CD4-positive, alpha-beta T cell treated with Interleukin-4 for 1 hour (primary cell): ENCODE results near the gene ZNF446.
"Not testable (repeated sequence)": the region's sequence is repeated elsewhere in the genome, so short reads cannot be mapped to it uniquely, and the experiment has no call there.

Source experiments
- DNase-seq, 2 donors: peaks; one replicate each; pipeline ENCODE4 v3.0.0-alpha.2; 2020 to 2022

ZNF446 gene

DNA sequence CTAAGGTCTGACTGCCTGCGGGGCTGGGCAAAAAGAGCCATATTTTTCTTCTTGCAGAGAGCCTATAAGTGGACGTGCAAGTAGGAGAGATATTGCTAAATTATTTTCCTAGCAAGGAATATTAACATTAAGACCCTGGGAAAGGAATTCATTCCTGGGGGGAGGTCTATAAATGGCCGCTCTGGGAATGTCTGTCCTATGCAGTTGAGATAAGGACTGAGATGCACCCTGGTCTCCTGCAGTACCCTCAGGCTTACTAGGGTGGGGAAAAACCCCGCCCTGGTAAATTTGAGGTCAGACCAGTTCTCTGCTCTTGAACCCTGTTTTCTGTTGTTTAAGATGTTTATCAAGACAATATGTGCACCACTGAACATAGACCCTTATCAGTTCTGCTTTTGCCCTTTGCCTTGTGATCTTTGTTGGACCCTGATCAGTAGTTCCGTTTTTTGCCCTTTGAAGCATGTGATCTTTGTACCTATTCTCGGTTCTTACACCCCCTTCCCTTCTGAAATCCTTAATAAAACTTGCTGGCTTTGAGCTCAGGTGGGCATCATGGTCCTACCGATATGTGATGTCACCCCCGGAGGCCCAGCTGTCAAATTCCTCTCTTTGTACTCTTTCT lies 31.6 kb downstream of the ZNF446 start:
- not testable (repeated sequence) for DNase-seq

DNA sequence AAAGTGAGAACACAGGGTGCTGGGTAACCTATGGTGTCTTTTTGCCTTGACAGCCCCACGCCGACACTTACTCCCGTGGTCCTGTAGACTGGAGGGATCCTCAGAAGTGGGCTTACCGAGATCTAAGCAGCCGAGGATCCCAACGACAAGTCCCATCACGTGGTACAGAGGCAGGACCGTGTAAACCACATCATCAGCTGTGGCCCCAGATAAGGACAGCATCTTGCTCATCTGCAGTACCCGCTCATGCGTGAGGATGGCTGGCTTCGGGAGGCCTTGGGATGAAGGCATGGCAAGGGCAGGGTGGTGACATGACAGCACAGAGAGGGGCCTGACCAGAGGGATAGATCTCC lies 33.6 kb downstream of the ZNF446 start:
- no peak for DNase-seq

DNA sequence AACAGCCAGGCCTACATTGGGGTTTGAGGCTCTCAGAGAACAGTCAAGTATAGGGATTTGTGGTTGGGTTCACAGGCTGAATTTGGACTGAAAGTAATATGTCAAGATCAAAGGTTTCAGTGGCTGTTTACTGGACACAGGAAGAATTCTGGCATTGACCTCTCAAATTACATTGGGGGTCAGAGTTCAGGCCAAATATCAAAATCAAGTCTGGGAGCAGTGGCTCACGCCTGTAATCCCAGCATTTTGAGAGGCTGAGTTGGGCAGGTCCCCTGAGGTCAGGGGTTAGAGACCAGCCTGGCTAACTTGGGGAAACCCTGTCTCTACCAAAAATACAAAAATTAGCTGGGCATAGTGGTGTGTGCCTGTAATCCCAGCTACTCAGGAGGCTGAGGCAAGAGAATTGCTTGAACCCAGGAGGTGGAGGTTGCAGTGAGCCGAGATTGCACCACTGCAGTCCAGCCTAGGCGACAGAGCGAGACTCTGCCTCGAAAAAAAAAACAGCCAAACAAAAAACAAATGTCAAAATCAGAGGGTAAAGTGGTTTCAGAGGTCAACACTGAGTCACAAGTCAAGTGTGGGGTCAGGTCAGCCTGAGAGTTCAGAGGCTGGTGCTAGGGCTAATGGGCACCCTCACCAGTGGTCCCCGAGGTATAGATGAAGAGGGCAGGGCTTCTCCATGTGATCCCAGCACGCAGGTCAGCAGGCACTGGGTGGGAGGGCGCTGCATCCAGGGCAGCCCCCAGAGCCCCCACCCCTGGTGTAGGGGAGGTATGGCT lies 34.1 kb downstream of the ZNF446 start:
- DNase-seq = no peak

DNA sequence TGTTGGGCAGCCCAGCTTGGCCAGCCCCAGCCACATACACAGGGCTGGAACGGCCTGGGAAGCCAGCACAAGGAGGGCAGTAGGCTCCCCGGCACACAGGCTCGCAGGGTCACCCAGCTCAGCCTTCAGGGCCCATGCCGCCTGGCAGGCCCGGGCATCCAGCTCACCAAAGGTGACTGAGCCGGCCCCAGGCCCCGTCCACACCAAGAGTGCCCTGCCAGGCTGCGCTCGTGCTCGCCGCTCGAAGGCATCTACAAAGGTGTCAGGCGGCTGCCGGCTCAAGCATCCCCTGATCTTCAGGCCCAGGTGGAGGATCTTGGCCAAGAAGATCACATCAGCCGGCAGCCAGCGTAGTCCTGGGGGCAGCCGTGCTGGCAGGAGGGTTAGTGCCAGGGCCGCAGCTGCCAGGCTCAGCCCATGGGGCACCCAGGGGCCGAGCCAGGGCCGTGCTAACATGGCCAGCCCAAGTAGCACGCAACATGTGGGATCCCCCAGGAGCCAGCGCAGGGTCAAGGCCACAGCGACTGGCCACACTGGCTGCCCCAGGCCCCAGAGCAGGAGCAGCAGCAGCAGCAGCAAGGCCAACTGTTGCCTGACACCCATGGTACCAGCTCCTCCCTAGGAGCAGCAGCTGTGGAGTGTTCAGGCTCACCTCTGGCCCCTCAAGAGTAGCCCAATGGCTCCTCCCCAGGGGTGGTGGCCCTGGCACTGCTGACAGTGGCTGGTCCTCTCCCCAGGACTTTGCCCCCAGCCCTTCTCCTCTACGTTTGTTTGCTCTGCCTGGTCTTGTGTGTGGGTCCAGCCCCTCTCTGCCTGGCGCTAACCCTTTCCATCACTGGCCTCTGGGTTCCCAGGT lies 35.4 kb downstream of the ZNF446 start, which contains the start of gene SLC27A5:
SLC27A5 (minus strand) TSS at position 640 of the 856 bp plus-strand sequence; CDS start at position 603, 37 bp downstream.
- DNase-seq = no peak

DNA sequence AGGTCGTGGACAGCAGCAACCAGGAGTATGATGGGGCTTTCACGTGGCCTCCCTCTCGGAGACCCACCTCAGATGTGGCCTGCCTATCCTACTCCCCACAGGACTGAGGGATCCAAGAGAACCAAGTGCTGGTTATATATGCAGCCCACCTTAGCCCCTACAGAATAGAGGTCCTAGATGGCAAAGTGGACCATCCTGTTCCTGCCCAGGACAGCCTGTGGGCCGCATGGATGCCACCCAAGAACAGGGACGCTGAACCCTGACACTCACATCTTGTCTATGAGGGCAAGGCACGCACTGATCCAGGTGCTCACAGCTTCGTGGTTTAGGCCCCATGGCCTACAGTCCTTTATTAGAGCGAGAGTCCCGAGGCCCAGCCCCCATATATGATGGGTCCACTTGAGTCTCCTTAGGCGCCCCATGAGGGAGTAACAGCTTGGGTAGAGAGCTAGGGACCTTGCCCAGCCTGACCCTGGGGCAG lies 37.1 kb downstream of the ZNF446 start:
- no peak for DNase-seq

DNA sequence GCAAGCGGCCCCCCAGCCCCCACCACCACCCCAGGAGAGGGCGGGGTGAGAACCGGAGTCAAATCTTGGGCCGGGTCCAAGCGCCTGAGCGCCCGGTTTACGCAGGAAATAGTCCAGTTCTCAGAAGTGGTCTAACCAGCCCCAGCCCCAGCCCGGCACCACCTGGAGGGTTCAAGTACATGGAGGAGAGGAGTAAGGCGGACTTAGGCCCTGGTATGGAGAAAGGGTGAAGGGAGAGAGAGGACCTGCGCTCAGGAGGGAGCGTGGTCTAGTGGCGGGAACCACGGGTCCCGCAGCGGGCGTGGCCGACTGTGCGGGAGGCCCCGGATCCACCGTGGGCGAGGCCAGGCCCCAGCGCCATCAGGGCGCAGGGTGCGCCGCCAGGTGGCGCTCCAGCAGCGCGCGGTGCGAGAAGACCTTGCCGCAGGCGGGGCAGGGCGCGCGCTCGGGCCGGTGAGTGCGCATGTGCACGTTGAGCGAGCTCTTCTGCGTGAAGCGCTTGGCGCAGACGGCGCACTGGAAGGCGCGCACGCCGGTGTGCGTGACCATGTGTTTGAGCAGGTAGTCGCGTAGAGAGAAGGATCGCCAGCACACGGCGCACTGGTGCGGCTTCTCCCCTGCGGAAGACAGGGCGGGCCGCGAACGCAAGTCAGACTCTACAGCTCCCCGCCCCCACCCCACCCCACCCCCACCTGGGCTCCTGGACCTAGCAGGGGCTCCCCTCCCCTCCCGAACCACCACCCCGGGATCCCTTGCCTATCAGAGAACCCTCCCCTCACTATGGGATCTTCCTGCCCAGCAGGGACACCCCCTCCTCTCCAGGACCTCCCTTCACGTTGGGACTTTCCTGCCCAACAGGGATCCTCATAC lies 37.8 kb downstream of the ZNF446 start:
- DNase-seq = peak; percentile 93

DNA sequence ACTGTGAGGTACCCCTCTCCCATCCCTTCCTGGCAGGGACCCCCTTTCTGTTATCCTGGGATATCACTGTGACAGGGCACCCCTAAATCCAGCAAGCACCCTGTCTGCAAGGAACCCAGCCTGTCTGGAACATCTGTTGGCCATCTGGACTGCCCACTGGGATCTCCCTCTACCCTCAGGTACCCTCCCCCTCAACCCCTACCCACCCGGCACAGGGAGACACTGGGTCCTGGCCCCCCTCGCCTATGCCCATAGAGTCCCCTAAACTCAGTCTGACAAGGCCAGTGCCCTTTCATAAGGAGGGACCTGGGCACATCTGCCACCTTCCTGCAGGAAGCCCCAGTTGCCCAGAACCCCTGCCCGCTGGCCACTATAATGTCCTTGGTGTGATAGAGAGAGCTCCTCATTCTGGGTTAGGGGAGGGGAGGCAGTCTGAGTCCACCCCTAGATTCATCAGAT lies 38.4 kb downstream of the ZNF446 start:
- DNase-seq = no peak

DNA sequence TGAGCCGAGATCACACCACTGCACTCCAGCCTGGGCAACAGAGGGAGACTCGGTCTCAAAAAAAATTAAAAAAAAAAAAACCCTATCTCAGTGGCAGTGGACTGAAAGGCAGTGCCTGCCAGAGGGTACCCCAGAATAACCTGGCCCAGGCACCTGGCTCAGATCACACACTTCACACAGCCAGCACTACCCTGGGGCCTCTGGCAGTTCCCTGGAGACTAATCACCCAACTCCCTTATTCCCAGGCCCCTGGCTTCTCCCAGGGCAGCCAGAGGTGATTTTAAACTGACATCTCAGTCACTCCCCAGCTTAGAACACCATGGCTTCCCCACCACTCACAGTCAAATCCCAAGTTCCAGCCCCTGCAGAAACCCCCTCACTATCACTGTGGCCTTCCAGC lies 39.1 kb downstream of the ZNF446 start:
- DNase-seq = no peak

DNA sequence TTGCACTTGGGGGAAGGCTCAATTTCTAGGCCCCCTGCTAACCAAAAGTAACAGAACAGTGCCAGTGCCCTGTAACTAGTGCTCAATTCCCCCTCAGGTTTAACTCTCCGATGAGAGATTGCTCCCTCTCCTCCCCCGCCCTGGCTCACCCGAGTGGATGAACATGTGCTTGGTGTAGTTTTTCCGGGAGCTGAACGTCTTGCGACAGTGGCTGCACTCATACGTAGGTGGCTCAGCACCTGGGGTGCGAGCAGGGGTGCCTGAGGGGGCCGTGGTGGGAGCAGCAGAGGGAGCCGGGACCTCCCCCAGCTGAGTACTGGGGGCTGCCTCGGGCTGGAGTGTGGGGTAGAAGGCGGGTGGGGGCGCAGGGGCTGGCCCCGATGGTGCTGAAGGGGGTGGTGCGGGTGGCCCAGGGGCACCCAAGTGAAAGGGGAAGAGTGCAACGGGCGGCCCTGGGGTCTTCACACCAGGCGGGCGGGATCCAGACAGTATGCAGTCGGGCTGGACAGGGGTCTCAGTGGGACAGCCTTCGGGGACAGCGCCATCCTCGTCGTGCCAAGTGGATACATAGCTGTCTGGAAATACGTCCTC lies 40.2 kb downstream of the ZNF446 start:
- no peak for DNase-seq

DNA sequence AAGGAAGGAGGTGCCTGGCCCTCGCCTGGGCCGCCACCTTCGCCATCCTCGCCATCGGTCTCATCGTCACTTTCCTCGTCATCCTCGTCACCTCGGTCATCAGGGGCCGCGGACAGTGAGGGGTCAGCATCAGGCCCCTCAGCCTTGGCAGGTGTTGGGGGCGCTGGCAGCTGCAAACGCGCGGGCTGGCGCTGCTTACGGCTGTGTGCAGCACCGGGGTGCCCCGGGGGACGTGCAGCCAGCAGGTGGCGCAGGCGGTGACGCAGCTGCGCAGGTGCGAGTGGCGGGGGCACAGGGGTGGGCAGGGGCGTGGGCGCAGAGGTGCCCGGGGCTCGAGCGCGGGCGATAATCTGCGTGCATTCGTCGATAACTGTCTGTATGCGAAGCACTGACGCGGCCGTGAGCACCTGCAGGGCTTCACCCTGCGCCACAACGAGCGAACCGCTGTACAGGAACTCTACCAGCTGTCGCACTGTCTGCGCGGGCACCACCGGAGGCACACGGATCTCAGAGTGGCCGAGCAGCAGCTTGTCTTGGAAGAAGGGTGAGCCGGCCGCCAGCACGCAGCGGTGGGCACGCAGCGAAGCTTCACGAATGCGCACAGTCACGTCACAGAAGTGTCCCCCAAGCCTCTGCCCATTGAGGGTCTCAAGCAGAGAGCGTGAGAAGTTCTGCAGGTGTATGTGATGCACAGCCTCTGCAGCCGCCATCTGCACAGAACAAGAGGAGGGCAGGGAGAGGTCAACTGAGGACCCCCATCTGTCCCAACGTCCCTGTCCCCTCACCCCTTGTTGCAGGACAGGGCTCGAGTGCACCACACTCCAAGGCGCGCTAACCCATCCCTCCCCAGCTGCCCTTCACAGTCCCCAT lies 41.0 kb downstream of the ZNF446 start:
- no peak for DNase-seq

DNA sequence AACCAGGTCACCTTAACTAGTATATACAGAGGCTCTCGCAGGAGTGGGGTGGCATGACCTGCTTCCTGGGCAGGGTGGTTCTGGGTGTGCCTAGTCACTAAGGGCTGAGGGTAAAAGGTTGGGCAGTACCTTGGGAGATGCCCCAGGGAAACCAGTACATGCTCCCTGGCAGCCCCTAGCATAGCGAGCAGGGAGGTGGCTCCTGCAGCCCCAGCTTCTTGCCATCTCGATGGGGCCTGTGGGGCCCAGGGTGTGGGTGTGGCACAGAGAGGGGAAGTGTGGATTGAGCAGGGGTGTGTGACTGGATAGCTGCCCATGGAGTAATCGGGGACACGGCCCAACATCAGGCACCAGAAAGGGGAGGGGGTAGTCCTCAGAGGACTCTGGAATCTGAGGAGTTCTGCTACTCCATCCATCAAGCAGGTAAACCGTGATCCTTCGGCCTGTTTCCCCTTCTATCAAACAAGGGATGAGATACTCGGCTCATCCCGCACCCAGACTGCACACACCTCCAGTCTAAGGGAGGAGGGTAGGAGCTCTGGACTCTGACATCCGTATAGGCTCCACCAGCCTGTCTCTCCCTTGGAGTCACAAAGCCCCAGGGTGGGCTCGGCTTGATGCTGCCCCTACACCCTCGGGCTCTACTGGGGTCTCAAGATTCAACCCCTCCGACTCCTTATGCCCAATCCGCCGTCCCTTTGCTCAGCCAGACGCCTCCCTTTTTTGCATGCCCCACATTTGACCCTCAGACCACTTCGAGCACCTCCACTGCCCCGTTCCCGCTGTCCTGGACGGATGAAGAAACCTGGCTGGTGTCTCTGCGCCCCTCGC lies 42.3 kb downstream of the ZNF446 start:
- no peak for DNase-seq

DNA sequence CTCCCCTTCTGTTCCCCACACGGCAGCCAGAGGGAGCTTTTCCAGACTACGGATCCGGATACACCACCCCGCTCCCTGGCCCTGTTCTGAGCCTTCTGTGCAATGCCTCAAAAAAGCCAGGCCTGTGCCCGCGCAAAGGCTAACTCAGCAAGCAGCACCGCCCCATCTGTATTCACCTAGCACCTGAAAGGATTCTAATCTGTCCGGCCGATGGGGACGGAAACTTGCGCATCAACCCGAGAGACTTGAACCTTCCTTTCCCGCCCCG lies 42.9 kb downstream of the ZNF446 start:
- DNase-seq = peak; percentile 52 to 56

DNA sequence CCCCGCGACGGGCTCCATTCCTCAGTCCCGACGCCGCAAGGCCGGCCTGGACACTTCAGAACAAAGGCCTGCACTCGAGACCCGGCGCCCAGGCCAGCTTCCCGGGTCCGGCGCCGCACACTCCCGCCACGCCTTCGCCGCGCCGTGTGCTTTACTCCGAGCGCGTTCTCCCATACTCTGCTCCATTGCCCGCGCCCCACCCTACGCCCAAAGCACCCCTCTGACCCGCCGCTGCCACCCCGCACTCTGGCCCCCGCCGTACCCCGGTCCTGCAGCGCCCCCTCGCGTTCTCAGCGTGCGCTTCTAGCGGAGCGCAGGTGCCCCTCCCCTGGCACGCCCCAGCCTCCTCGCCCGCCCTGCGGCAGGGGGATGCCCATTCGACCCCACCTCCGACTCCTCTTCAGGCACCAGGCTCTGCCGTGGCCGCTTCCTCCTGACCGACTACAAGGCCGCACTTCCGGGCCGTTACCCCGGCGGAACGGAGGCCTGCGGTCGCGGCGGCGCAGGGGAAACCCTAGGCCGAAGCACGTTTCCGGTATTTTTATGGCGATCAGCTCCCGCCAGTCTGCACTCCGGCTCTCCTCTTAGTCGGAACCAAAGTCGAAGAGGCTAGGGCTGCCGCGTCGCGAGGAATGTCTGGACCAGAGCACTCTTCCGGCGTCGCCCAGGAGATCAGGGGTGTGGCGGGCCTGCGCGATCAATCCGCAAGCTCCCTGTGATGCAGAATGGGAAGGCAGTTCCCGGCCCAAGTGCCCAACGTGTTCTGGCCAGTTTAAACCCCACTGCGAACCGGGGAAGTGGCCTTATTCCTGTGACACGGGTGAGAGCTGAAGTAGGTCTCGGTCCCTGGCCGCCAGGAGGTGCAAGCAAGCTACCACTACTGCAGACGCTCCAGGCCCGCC lies 43.5 kb downstream of the ZNF446 start, which contains the start of gene ZBTB45:
ZBTB45 (minus strand) TSS at position 456 of the 902 bp plus-strand sequence. CDS start 2,137 bp downstream, outside the sequence.
- DNase-seq = peak; percentile 94

DNA sequence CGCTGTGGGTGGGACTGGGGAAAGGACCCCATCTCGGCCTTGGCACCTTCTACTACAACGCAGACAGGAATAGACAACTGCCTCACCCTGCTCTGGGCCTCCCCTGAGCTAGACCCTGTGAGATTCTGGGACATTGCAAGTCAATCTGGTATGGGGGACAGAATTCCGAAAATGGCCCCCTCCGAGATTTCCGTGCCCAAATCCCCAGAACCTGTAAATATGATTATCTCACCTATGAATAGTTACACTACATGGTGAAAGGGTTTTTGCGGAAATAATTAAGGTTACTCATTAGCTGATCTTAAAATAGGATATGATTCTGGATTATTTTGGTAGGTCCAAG lies 44.1 kb downstream of the ZNF446 start:
- no peak for DNase-seq

DNA sequence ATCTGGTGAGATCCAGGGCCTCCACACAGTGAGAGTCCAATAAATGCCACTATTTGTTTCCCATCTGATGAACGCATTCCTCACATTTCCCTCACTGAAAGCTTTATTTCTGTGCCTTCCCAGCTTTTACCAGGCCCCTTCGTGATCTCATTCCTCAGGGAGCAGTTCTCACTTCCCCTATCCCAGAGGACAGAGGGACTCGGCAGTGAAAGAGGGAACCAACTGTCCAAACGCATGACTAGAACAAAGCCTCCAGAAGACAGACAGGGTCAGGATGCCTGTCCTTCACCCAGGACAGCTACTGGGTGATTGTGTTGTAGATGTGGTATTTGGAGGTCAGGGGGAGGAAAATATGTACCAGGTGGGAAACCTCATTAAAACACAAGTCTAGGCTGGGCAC lies 45.5 kb downstream of the ZNF446 start:
- no peak for DNase-seq

DNA sequence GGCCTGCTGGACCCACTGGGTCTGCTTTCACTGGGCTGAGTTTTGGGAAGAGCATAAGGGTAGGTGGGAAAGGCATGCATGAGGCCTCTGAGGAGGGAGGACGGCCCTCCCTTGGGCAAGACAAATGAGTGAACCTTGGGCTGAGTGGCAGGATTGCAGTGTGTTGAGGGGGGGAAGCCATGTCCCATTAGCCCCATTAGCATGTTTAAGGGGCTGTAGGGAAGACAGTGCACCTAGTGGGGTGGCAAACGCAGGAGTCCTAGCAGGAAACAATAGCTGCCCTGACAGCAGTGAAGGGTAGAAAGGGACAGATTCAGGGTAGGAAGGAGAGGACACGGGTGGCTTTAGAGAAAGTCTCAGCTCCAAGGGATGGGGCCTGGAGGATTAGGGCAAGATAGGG lies 46.6 kb downstream of the ZNF446 start:
- DNase-seq = no peak

DNA sequence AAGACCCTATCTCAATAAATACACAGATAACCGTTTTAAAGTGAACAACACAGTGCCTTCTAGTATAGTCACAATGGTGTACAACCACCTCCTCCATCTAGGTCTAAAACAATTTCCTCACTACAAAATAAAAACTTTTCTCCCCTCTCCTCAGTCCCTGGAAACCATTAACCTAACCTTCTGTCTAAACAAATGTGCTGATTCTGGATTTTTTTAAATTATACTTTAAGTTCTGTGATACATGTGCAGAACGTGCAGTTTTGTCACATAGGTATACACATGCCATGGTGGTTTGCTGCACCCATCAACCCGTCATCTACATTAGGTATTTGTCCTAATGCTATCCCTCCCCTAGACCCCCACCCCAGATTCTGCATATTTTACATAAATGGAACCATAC lies 53.3 kb downstream of the ZNF446 start:
- DNase-seq = no peak
